ENCODE measurements around the gene PDIA2. TPM values are rescaled to one million over a fixed set of nuclear protein-coding genes. Genes with fewer than 3 reads are reported as not detected.
A peak's percentile ranks its signal among the peaks of the same experiment; 100 is the strongest.
"Not testable (repeated sequence)": the region's sequence is repeated elsewhere in the genome, so short reads cannot be mapped to it uniquely, and the experiment has no call there.

PDIA2 gene
- total RNA-seq = not detected in 2 replicates

GRCh38 chr16:283033-283805 is at the start of gene PDIA2:
Gene PDIA2, plus strand, starts transcription at chr16:283164. Its CDS starts 6 bp downstream, at chr16:283170.
- no peak for DNase-seq (ENCODE audit: low read depth in 2 of 2)

- peak; percentile 88 to 95 for DNase-seq (ENCODE audit: low read depth in 2 of 2)
These were observed 48.3 kb upstream of the PDIA2 start, which contains the start of gene FAM234A for GRCh38 chr16:234468-235305. Gene FAM234A, plus strand, starts transcription at chr16:234821. Its CDS starts 19,593 bp downstream, at chr16:254414.

- DNase-seq (ENCODE audit: low read depth in 2 of 2) = no peak
These were observed 43.1 kb upstream of the PDIA2 start for GRCh38 chr16:239948-240277.

- DNase-seq (ENCODE audit: low read depth in 2 of 2) = no peak
These were observed 42.4 kb upstream of the PDIA2 start for GRCh38 chr16:240559-240958.

GRCh38 chr16:242281-242680 is 40.7 kb upstream of the PDIA2 start:
- DNase-seq (ENCODE audit: low read depth in 2 of 2) = no peak

GRCh38 chr16:243348-243747 is 39.6 kb upstream of the PDIA2 start:
- DNase-seq (ENCODE audit: low read depth in 2 of 2) = no peak

- peak in 1 of 2 donors; percentile 15 for DNase-seq (ENCODE audit: low read depth in 2 of 2)
These were observed 37.9 kb upstream of the PDIA2 start for GRCh38 chr16:245105-245504.

GRCh38 chr16:247027-247426 is 35.9 kb upstream of the PDIA2 start:
- DNase-seq (ENCODE audit: low read depth in 2 of 2) = no peak

GRCh38 chr16:249431-249830 is 33.5 kb upstream of the PDIA2 start:
- no peak for DNase-seq (ENCODE audit: low read depth in 2 of 2)

GRCh38 chr16:252366-253337 is 30.3 kb upstream of the PDIA2 start:
- peak in 1 of 2 donors; percentile 23 for DNase-seq (ENCODE audit: low read depth in 2 of 2)

- DNase-seq (ENCODE audit: low read depth in 2 of 2) = peak in 1 of 2 donors; percentile 17
These were observed 29.1 kb upstream of the PDIA2 start for GRCh38 chr16:253833-254232.

GRCh38 chr16:254461-254860 is 28.5 kb upstream of the PDIA2 start:
- no peak for DNase-seq (ENCODE audit: low read depth in 2 of 2)

- no peak for DNase-seq (ENCODE audit: low read depth in 2 of 2)
These were observed 27.8 kb upstream of the PDIA2 start for GRCh38 chr16:255183-255582.

- DNase-seq (ENCODE audit: low read depth in 2 of 2) = not testable (repeated sequence)
These were observed 24.9 kb upstream of the PDIA2 start for GRCh38 chr16:258091-258490.

- no peak for DNase-seq (ENCODE audit: low read depth in 2 of 2)
These were observed 23.7 kb upstream of the PDIA2 start for GRCh38 chr16:259226-259625.

- no peak for DNase-seq (ENCODE audit: low read depth in 2 of 2)
These were observed 23.1 kb upstream of the PDIA2 start for GRCh38 chr16:259814-260253.

- no peak for DNase-seq (ENCODE audit: low read depth in 2 of 2)
These were observed 22.6 kb upstream of the PDIA2 start for GRCh38 chr16:260326-260725.

GRCh38 chr16:261031-261691 is 21.8 kb upstream of the PDIA2 start:
- DNase-seq (ENCODE audit: low read depth in 2 of 2) = no peak

- DNase-seq (ENCODE audit: low read depth in 2 of 2) = no peak
These were observed 20.7 kb upstream of the PDIA2 start for GRCh38 chr16:262121-262745.

GRCh38 chr16:263182-263774 is 19.7 kb upstream of the PDIA2 start:
- DNase-seq (ENCODE audit: low read depth in 2 of 2) = no peak

Measured in lung microvascular endothelial cell (primary cell).